Gastrocnemius medialis (tissue), 4 donors: ENCODE measurements around the gene SURF6.

Experiments
- POLR2A ChIP-seq, 2 donors: fragments of 450-650 bp; IDR thresholded peaks; one replicate each; pipeline ENCODE4 v1.6.1; 2017; ENCODE audit warnings: antibody characterized with exemption in 2 of 2, mild to moderate bottlenecking in 2 of 2, moderate library complexity in 2 of 2
- TF ChIP-seq, protein P1 (sequence below), 5 experiments: fragments of 450-650 bp in 3 of 5; fragments of 200-600 bp in 2 of 5; sonication (generic) in 2 of 5; IDR thresholded peaks in 4 of 5; conservative IDR thresholded peaks in 1 of 5; 1 replicate in 4 of 5; 2 replicates in 1 of 5; pipeline ENCODE4 v1.5.1; 2016 to 2019; ENCODE audit warnings: antibody characterized with exemption in 5 of 5, mild to moderate bottlenecking in 3 of 5, moderate library complexity in 3 of 5

- TF ChIP-seq, protein P1, sequence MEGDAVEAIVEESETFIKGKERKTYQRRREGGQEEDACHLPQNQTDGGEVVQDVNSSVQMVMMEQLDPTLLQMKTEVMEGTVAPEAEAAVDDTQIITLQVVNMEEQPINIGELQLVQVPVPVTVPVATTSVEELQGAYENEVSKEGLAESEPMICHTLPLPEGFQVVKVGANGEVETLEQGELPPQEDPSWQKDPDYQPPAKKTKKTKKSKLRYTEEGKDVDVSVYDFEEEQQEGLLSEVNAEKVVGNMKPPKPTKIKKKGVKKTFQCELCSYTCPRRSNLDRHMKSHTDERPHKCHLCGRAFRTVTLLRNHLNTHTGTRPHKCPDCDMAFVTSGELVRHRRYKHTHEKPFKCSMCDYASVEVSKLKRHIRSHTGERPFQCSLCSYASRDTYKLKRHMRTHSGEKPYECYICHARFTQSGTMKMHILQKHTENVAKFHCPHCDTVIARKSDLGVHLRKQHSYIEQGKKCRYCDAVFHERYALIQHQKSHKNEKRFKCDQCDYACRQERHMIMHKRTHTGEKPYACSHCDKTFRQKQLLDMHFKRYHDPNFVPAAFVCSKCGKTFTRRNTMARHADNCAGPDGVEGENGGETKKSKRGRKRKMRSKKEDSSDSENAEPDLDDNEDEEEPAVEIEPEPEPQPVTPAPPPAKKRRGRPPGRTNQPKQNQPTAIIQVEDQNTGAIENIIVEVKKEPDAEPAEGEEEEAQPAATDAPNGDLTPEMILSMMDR (IDR thresholded peaks at IDR 0.05 in 4 of 5, conservative IDR thresholded peaks at IDR 0.05 in 1 of 5), result no peak
- TF ChIP-seq POLR2A (IDR thresholded peaks at IDR 0.05), result no peak
Observed at GRCh38 chr9:133284362-133284761, 51.6 kb downstream of the SURF6 start.
